Prostate gland (tissue), 2 donors: ENCODE results near the gene BRAT1. TPM values are rescaled to one million over a fixed set of nuclear protein-coding genes. Genes with fewer than 3 reads are reported as not detected.

ENCODE experiments used
- DNase-seq: peaks from one replicate; pipeline ENCODE4 v3.0.0-alpha.2; 2019; ENCODE audit warnings: low spot score
- H3K27ac ChIP-seq, 2 donors: fragments of 200-600 bp; sonication (generic); 2 replicates each; pipeline ENCODE4 v1.5.1; 2017 to 2019
- H3K27me3 ChIP-seq: fragments of 200-600 bp; sonication (generic); replicated peaks from 2 replicates; pipeline ENCODE4 v1.5.1; 2019; ENCODE audit not compliant: insufficient read depth
- H3K36me3 ChIP-seq, 2 donors: fragments of 200-600 bp; sonication (generic); 1 replicate in 1 of 2; 2 replicates in 1 of 2; pipeline versions ENCODE4 v1.5.1 to v1.8.1; 2017 to 2019
- H3K4me1 ChIP-seq: fragments of 200-600 bp; sonication (generic); replicated peaks from 2 replicates; pipeline ENCODE4 v1.5.1; 2019
- H3K4me3 ChIP-seq, 2 donors: fragments of 200-600 bp; sonication (generic); 2 replicates each; pipeline ENCODE4 v1.5.1; 2017 to 2019
- H3K9me3 ChIP-seq: fragments of 200-600 bp; sonication (generic); 2 replicates; pipeline ENCODE4 v1.5.1; 2017
- POLR2A ChIP-seq: fragments of 450-650 bp; IDR thresholded peaks from one replicate; pipeline ENCODE4 v1.6.1; 2016; ENCODE audit warnings: antibody characterized with exemption, mild to moderate bottlenecking
- POLR2AphosphoS5 ChIP-seq: sonication (generic); formaldehyde crosslinking; IDR thresholded peaks from one replicate; pipeline ENCODE4 v1.6.1; 2017; ENCODE audit warnings: antibody characterized with exemption
- WGBS: methylation state at CpG from one replicate; pipeline ENCODE4 v1.1.5; 2018; 5-methylcytosine and 5-hydroxymethylcytosine counted together
- intact Hi-C: fragments of 100-400 bp; cut with DNase I; formaldehyde crosslinking; loops from one replicate; pipeline ENCODE4 v1.14.2; 2022
- total RNA-seq, 2 donors: library from RNA; depleted of rRNA; stranded (reverse); fragments of >200 nt; gene quantifications; one replicate each; pipeline ENCODE4 v1.1.0, GENCODE V29; 2016
- TF ChIP-seq, protein P1 (sequence below), 4 experiments: fragments of 200-600 bp in 2 of 4; fragments of 450-650 bp in 2 of 4; sonication (generic) in 2 of 4; IDR thresholded peaks; 1 replicate in 3 of 4; 2 replicates in 1 of 4; pipeline ENCODE4 v1.5.1; 2016 to 2019; ENCODE audit warnings: antibody characterized with exemption in 4 of 4, mild to moderate bottlenecking in 2 of 4, moderate library complexity in 2 of 4

BRAT1 gene
- total RNA-seq, 2 donors from 2014 or later, result 83.9 to 113 TPM

DNA sequence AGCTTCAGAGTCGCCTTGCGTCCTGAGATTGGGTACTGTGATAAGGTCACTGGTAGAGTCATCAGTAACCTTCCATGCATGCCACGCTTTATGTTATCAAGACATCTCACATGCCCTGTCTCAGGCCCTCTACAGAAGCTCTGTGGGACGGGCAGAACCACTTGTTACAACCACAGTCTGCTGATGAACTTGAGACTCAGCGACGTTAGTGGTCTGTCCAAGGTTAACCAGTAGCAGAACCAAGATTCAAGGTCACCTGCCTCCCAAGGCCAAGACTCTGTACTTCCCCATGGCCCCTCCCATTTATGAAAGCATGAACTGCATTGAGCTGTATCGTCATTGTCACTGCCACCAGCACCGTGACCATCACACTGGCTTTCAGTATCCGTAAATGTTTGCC lies 18.4 kb upstream of the BRAT1 start:
- no peak for TF ChIP-seq POLR2A
- TF ChIP-seq, protein P1, sequence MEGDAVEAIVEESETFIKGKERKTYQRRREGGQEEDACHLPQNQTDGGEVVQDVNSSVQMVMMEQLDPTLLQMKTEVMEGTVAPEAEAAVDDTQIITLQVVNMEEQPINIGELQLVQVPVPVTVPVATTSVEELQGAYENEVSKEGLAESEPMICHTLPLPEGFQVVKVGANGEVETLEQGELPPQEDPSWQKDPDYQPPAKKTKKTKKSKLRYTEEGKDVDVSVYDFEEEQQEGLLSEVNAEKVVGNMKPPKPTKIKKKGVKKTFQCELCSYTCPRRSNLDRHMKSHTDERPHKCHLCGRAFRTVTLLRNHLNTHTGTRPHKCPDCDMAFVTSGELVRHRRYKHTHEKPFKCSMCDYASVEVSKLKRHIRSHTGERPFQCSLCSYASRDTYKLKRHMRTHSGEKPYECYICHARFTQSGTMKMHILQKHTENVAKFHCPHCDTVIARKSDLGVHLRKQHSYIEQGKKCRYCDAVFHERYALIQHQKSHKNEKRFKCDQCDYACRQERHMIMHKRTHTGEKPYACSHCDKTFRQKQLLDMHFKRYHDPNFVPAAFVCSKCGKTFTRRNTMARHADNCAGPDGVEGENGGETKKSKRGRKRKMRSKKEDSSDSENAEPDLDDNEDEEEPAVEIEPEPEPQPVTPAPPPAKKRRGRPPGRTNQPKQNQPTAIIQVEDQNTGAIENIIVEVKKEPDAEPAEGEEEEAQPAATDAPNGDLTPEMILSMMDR (IDR thresholded peaks at IDR 0.05), result no peak
- no peak for TF ChIP-seq POLR2AphosphoS5
- Histone ChIP-seq H3K27me3 (no peaks in the 10 kb centered on the region), H3K36me3 (peaks cover 0 to 8% of the 10 kb centered on the region in 2 donors), H3K27ac (no peak overlapping the region), H3K4me1 (no peaks in the 10 kb centered on the region), H3K4me3 (no peak overlapping the region), H3K9me3 (no peaks in the 10 kb centered on the region)
- intact Hi-C loops, result loop anchor here (10.0 kb wide), 1 partner anchor 281 kb away; no protein-coding TSS in a partner anchor
- DNase-seq, result no peak
- 89% methylated on average over 9 of the region's 9 CpGs for WGBS

DNA sequence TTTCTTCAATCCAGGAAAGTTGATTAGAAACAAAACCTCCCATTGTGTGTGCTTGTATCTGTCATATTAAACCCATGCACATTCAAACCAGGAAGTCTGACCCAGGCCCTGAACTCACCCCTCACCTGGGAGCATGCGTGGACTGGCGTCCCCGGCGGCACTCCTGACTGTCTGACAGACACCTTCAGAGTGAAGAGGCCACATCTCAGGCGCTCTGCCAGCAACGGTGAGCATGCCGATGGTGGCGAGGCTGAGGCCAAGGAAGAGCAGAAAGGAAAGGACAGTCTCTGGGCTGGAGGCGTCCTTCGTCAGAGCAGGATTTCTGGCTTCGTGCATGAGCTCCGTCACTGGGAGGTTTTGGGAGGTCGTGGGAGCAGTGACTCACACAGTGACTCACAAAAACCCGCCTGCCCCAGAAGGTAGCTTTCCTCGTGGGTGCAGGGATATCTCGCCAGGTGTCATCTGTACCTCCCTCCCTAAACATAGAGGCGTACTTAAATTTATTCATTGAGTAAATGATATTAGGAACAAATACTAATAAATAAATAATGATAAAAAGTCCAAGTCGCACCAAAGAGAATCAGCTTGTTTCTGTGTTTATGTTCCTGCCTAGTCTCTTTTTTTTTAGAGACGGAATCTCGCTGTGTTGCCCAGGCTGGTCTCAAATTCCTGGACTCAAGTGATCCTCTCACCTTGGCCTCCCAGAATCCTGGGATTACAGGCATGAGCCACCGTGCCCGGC lies 16.9 kb upstream of the BRAT1 start:
- H3K9me3 ChIP-seq, result no peaks in the 10 kb centered on the region
- H3K4me3 ChIP-seq, result no peak overlapping the region
- DNase-seq, result no peak
- TF ChIP-seq POLR2AphosphoS5, result no peak
- TF ChIP-seq, protein P1 (IDR thresholded peaks at IDR 0.05), result no peak
- TF ChIP-seq POLR2A, result no peak
- H3K27ac ChIP-seq, result no peak overlapping the region
- intact Hi-C loops, result loop anchor here (10.0 kb wide), 1 partner anchor 283 kb away; no protein-coding TSS in a partner anchor
- H3K27me3 ChIP-seq, result no peaks in the 10 kb centered on the region
- H3K4me1 ChIP-seq, result no peaks in the 10 kb centered on the region
- peaks cover 0 to 8% of the 10 kb centered on the region in 2 donors for H3K36me3 ChIP-seq
- 64% methylated on average over 22 of the region's 22 CpGs for WGBS

DNA sequence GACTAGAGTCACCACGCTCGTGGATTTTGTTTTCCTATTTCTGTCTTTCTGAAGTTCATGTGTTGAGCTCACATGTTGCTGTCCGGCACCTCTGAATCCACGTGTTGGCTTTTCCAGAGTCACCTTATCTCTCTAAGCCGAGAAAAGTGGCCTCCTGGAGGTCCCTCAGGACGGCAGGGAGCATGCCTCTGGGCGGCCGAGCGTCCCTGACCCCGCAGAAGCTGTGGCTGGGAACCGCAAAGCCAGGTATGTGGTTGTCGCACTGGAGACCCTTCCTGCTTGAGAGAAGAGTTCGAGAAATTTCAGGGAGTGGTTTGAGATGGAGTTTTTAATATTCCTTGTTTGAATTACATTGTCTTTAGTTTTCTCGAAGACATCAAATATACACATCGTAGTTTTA lies 16.1 kb upstream of the BRAT1 start:
- no peak for DNase-seq
- no peak overlapping the region for H3K27ac ChIP-seq
- TF ChIP-seq POLR2A (no peak), POLR2AphosphoS5 (no peak)
- TF ChIP-seq, protein P1 (IDR thresholded peaks at IDR 0.05), result no peak
- no peak overlapping the region for H3K4me3 ChIP-seq
- 79% methylated on average over 15 of the region's 15 CpGs for WGBS
- H3K36me3 ChIP-seq, result peaks cover 0 to 8% of the 10 kb centered on the region in 2 donors
- H3K4me1 ChIP-seq, result no peaks in the 10 kb centered on the region
- intact Hi-C loops, result loop anchor here (10.0 kb wide), 1 partner anchor 283 kb away; no protein-coding TSS in a partner anchor
- H3K9me3 ChIP-seq, result no peaks in the 10 kb centered on the region
- no peaks in the 10 kb centered on the region for H3K27me3 ChIP-seq

DNA sequence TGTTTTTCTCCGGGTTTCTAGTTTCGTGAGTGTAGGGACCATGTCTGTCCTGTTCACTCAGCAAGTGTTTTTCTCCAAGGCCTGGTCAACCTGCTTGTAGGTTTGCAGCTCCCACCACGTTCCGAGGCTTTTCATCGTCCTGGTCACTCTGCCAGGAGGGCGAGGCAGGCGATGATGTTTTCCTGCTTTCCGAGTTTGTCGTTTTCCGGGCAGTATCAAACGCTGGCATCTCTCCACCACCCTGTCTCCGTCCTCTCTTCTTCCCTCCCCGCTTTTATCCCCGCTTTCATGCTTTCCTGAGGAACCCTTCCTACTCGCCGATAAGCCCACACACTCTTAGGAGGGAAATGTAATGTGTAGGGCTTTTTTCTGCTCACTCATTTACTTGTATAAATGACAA lies 14.7 kb upstream of the BRAT1 start:
- TF ChIP-seq, protein P1 (IDR thresholded peaks at IDR 0.05), result no peak
- no peak for TF ChIP-seq POLR2A
- no peak for TF ChIP-seq POLR2AphosphoS5
- intact Hi-C loops, result loop anchor here (10.0 kb wide), 1 partner anchor 285 kb away; no protein-coding TSS in a partner anchor

DNA sequence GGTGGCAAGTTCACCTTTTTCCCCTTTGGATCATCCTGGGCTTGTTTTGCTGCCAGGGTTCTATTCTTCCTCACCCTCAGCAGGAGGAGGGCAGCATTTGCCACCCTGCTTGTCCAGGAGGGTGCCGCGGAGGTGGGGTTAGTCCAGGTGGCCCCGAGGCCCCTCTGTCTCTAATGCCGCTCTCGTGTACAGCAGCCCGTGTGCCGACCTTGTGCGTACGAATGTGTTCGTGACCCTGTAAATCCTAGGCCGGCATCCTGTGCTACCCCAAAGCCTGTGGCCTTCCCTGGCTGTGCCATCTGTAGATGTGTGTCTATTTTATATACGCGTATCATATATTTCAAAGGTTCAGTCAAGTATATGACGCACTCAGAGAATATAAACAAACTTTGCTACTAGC lies 14.1 kb upstream of the BRAT1 start:
- intact Hi-C loops, result loop anchor here (5.0 kb wide), 1 partner anchor 113 kb away; no protein-coding TSS in a partner anchor
- TF ChIP-seq, protein P1 (IDR thresholded peaks at IDR 0.05), result no peak
- TF ChIP-seq POLR2AphosphoS5, result no peak
- TF ChIP-seq POLR2A, result no peak
- Histone ChIP-seq H3K9me3 (no peaks in the 10 kb centered on the region), H3K27me3 (no peaks in the 10 kb centered on the region), H3K4me1 (no peaks in the 10 kb centered on the region), H3K36me3 (peaks cover 0 to 7% of the 10 kb centered on the region in 2 donors), H3K27ac (no peak overlapping the region), H3K4me3 (no peak overlapping the region)
- no peak for DNase-seq
- 92% methylated on average over 14 of the region's 14 CpGs for WGBS

More for the DNA sequence above, 14.7 kb upstream of the BRAT1 start:
- Histone ChIP-seq H3K4me1 (no peaks in the 10 kb centered on the region), H3K27ac (no peak overlapping the region), H3K36me3 (peaks cover 0 to 8% of the 10 kb centered on the region in 2 donors), H3K27me3 (no peaks in the 10 kb centered on the region), H3K4me3 (no peak overlapping the region), H3K9me3 (no peaks in the 10 kb centered on the region)
- WGBS, result 83% methylated on average over 16 of the region's 16 CpGs
- no peak for DNase-seq
